GM06990 (cell line): ENCODE results near the gene BPIFB2.

Experiments used
- DNase-seq: peaks from one replicate; pipeline ENCODE4 v3.0.0-alpha.2; 2011; ENCODE audit not compliant: insufficient read length; ENCODE audit errors: extremely low read depth
- H3K27me3 ChIP-seq: replicated peaks from 2 replicates; pipeline ENCODE4 v1.6.0; 2011; ENCODE audit warnings: low read length; ENCODE audit not compliant: control insufficient read depth, insufficient read depth
- H3K36me3 ChIP-seq: 2 replicates; pipeline ENCODE4 v1.5.1; 2011; ENCODE audit warnings: low read length; ENCODE audit not compliant: control insufficient read depth, insufficient read depth
- H3K4me3 ChIP-seq: replicated peaks from 2 replicates; pipeline ENCODE4 v1.5.1; 2011; ENCODE audit warnings: low read depth, mild to moderate bottlenecking, control low read depth, low read length
- TF ChIP-seq, protein P1 (sequence below): IDR thresholded peaks from 2 replicates; pipeline ENCODE4 v1.5.1; 2011; ENCODE audit warnings: low read length, control low read depth, mild to moderate bottlenecking, inconsistent platforms; ENCODE audit not compliant: insufficient read depth, poor library complexity, severe bottlenecking

Gene BPIFB2

DNA sequence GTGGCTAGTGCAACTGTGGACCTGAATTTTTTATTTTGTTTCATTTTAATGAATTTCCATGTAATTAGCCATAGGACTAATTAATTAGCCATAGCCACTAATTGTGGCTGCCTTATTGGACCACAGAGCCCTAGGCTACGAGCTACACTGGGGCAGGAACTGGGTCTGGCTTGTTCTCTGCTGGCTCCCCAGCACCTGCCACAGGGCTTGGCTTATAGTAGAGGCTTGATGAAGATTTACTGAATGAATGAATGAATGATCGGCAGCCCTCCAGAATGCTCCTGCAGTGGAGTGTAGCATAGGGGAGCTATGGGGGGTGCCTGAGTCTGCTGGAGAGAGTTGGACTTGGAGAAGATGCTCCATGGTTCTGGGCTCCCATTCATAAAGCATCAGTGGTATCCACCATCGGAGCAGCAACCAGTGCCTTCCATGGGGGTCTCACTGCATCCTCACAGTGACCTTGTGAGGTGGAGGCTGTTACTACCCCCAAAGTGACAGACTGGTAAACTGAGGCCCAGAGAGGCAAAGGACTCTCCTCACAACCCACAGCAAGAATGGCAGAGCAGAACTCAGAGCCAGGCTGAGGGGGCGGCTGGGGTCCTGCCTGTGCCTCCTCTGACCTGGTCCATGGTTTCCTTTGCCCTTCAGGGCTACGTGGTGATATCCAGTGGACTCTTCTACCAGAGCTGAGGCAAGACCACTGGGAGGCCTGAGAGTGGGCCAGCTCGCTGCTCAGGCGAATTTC, 15.4 kb downstream of the BPIFB2 start:
- TF ChIP-seq, protein P1, sequence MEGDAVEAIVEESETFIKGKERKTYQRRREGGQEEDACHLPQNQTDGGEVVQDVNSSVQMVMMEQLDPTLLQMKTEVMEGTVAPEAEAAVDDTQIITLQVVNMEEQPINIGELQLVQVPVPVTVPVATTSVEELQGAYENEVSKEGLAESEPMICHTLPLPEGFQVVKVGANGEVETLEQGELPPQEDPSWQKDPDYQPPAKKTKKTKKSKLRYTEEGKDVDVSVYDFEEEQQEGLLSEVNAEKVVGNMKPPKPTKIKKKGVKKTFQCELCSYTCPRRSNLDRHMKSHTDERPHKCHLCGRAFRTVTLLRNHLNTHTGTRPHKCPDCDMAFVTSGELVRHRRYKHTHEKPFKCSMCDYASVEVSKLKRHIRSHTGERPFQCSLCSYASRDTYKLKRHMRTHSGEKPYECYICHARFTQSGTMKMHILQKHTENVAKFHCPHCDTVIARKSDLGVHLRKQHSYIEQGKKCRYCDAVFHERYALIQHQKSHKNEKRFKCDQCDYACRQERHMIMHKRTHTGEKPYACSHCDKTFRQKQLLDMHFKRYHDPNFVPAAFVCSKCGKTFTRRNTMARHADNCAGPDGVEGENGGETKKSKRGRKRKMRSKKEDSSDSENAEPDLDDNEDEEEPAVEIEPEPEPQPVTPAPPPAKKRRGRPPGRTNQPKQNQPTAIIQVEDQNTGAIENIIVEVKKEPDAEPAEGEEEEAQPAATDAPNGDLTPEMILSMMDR: no peak
- Histone ChIP-seq H3K4me3 (no peak overlapping the region), H3K27me3 (no peaks in the 10 kb centered on the region), H3K36me3 (no peaks in the 10 kb centered on the region)
- DNase-seq: no peak

DNA sequence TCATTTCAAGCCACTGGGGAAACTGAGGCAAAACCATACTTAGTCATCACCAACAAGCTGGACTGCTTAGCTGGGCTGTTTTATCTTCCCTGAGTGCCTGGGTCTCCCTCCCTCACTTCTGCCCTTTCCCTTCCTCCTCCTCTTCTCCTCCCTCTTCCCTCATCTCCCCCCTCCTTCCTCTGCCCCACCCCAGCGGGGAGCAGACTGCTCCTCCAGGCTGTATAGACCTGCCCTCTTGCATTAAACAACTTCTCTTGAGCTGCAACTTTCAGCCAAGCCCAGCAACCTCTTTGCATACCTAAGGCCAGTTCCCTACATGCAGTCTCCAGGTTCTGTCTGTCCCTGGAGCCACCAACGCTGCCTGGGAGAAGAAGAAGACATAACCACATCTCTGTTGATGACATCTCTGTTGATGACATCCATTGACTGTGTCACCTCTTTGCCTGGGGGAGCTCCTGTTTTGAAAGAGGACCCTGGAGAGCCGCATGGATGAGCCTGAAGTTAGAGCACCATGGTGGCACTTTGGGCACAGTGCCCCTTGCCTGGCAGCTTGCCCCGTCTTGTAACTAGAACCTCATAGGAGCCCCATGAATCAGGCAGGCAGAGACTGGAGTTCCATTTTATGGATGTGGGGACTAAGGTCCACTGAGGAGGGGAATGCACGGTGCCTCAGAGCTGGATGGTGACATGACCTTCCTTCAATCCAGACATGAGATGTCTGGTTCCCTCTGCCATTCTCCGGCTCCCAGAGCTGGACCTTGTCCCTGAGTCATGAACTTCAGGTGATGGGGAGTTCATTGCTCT, 16.1 kb downstream of the BPIFB2 start:
- Histone ChIP-seq H3K36me3 (no peaks in the 10 kb centered on the region), H3K4me3 (no peak overlapping the region), H3K27me3 (no peaks in the 10 kb centered on the region)
- TF ChIP-seq, protein P1: no peak
- DNase-seq: no peak

DNA sequence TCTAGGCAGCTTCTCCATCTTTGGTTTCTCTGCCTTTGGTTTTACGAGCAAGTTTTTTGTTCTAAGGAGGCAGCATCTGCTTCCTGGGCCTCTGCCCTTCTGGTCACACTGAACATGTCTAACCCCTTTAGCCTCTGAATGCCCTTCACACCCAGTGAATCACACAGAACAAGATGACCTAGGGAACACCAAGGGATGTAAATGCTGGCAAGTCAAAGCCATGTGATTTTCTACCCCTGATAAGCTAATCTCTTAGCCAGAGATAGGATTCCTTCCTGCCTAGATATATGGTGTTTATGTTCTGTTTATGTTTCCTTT, 16.7 kb downstream of the BPIFB2 start:
- no peak for DNase-seq
- Histone ChIP-seq H3K4me3 (no peak overlapping the region), H3K27me3 (no peaks in the 10 kb centered on the region), H3K36me3 (no peaks in the 10 kb centered on the region)
- TF ChIP-seq, protein P1: no peak

DNA sequence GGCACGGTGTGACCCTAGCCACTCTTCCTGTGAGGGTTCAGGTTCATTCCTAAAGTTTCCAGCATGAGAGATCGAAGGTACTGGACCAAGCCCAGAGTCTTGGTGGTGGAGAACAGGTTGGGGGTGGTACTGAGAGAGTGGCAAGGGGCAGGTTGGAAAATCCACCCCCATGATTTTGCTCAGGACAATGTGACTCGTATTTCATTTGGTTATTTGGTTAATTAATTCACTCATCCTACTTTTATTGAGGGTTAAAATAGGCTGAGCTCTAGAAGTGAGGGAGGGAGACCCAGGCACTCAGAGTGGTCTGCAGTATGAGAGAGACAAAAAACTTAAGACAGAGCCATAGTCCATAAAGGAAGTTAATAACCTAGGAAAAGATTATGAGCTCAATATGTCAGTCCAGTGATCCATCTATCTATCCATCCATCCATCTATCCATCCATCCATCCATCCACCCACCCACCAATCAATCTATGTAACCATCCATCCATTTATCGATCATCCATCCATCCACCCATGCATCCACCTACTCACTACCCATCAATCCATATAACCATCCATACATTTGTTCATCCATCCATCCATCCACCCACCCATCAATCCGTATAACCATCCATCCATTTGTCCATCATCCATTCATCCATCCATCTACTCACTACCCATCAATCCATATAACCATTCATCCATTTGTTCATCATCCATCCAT, 17.3 kb downstream of the BPIFB2 start:
- no peak for DNase-seq
- TF ChIP-seq, protein P1: no peak
- Histone ChIP-seq H3K27me3 (no peaks in the 10 kb centered on the region), H3K4me3 (no peak overlapping the region), H3K36me3 (no peaks in the 10 kb centered on the region)

DNA sequence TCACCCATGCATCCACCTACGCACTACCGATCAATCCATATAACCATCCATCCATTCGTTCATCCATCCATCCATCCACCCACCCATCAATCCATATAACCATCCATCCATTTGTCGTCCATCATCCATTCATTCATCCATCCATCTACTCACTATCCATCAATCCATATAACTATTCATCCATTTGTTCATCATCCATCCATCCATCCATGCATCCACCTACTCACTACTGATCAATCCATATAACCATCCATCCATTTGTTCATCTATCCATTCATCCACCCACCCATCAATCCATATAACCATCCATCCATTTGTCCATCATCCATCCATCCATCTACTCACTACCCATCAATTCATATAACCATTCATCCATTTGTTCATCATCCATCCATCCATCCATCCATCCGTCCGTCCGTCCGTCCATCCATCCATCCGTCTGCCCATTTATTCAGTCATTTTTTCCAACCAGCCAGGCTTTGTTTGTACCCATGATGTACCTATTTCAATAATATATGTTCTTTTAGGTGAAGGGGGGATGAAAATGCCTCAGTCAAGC, 17.9 kb downstream of the BPIFB2 start:
- H3K36me3 ChIP-seq: no peaks in the 10 kb centered on the region
- H3K27me3 ChIP-seq: no peaks in the 10 kb centered on the region
- H3K4me3 ChIP-seq: no peak overlapping the region
- no peak for DNase-seq
- TF ChIP-seq, protein P1: no peak
